OCI-LY7 (cell line): Measurements from ENCODE around the gene NAT10.

Experiments
- EZH2phosphoT487 ChIP-seq: fragments of 200-600 bp; sonication (generic); IDR thresholded peaks from 2 replicates; pipeline ENCODE4 v1.6.1; 2018; ENCODE audit warnings: low read depth, borderline replicate concordance, mild to moderate bottlenecking, mixed run types, antibody characterized with exemption, low read length, moderate library complexity, mixed read lengths
- TF ChIP-seq, protein P1 (sequence below): fragments of 200-600 bp; sonication (generic); conservative IDR thresholded peaks from 2 replicates; pipeline ENCODE4 v1.5.1; 2014; ENCODE audit warnings: mild to moderate bottlenecking, antibody characterized with exemption, low read length, moderate library complexity, mixed read lengths

DNA sequence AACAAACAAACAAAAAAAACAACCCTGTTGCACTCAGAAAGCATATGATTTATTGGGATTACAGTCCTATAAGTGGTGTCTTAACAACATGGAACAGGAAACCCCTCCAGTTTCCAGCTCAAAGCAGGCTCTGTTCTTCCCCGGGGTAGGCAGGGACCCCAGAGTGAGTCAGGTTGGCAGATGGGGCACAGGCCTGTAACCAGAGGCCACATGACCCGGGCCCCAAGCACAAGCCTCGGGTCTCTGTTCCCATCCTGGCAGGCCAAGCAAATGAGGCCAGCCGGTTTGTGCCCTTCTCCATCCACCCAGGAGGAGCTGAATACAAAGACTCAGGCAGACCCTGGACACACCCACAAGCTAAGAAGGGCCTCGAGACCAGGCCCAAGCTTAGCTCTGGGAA, 75.8 kb downstream of the NAT10 start:
- TF ChIP-seq, protein P1, sequence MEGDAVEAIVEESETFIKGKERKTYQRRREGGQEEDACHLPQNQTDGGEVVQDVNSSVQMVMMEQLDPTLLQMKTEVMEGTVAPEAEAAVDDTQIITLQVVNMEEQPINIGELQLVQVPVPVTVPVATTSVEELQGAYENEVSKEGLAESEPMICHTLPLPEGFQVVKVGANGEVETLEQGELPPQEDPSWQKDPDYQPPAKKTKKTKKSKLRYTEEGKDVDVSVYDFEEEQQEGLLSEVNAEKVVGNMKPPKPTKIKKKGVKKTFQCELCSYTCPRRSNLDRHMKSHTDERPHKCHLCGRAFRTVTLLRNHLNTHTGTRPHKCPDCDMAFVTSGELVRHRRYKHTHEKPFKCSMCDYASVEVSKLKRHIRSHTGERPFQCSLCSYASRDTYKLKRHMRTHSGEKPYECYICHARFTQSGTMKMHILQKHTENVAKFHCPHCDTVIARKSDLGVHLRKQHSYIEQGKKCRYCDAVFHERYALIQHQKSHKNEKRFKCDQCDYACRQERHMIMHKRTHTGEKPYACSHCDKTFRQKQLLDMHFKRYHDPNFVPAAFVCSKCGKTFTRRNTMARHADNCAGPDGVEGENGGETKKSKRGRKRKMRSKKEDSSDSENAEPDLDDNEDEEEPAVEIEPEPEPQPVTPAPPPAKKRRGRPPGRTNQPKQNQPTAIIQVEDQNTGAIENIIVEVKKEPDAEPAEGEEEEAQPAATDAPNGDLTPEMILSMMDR, result no peak
- no peak for TF ChIP-seq EZH2phosphoT487
